Upper lobe of left lung (tissue), 6 donors: Measurements from ENCODE around the gene CBX3. TPM values are rescaled to one million over a fixed set of nuclear protein-coding genes. Genes with fewer than 3 reads are reported as not detected.

ENCODE experiments used
- ATAC-seq, 2 donors: fragments of 200-7000 bp; cut with Tn5 transposase; one replicate each; pipeline ENCODE4 v1.9.1; 2022; ENCODE audit warnings: mild to moderate bottlenecking in 2 of 2, moderate library complexity in 2 of 2; ENCODE audit not compliant: low FRiP score in 2 of 2
- DNase-seq, 2 donors: peaks; one replicate each; pipeline ENCODE4 v3.0.0-alpha.2; 2019 to 2020
- H3K27ac ChIP-seq, 4 donors: fragments of 200-600 bp; sonication (generic); one replicate each; pipeline ENCODE4 v1.5.1; 2016 to 2019
- H3K27me3 ChIP-seq, 4 donors: fragments of 200-600 bp; sonication (generic); one replicate each; pipeline ENCODE4 v1.5.1; 2017 to 2019
- H3K36me3 ChIP-seq, 4 donors: fragments of 200-600 bp; sonication (generic); one replicate each; pipeline ENCODE4 v1.5.1; 2016 to 2019
- H3K4me1 ChIP-seq, 4 donors: fragments of 200-600 bp; sonication (generic); one replicate each; pipeline ENCODE4 v1.5.1; 2018 to 2019
- H3K4me3 ChIP-seq, 4 donors: fragments of 200-600 bp; sonication (generic); one replicate each; pipeline ENCODE4 v1.5.1; 2017 to 2019; ENCODE audit warnings: mild to moderate bottlenecking in 2 of 4, moderate library complexity in 1 of 4
- H3K9me3 ChIP-seq, 4 donors: fragments of 200-600 bp; sonication (generic); one replicate each; pipeline ENCODE4 v1.5.1; 2018 to 2019
- EP300 ChIP-seq, 4 donors: sonication (generic); formaldehyde crosslinking; IDR thresholded peaks; one replicate each; pipeline ENCODE4 v1.5.1; 2017; ENCODE audit warnings: antibody characterized with exemption in 4 of 4, control low read depth in 2 of 4
- POLR2A ChIP-seq, 4 donors: fragments of 450-650 bp; IDR thresholded peaks; one replicate each; pipeline ENCODE4 v1.5.1; 2016 to 2017; ENCODE audit warnings: antibody characterized with exemption in 4 of 4, mild to moderate bottlenecking in 2 of 4
- POLR2AphosphoS5 ChIP-seq, 2 donors: sonication (generic); formaldehyde crosslinking; IDR thresholded peaks; one replicate each; pipeline ENCODE4 v1.5.1; 2017; ENCODE audit warnings: antibody characterized with exemption in 2 of 2
- WGBS, 2 donors: methylation state at CpG; one replicate each; pipeline ENCODE4 v1.1.5; 2017 to 2018; 5-methylcytosine and 5-hydroxymethylcytosine counted together
- total RNA-seq, 6 donors: library from RNA; depleted of rRNA in 4 of 6; stranded (reverse); fragments of >200 nt in 4 of 6; gene quantifications; one replicate each; pipeline versions ENCODE4 v1.1.0 to v1.2.1, GENCODE V29; 2016 to 2021
- TF ChIP-seq, protein P1 (sequence below), 6 experiments: fragments of 450-650 bp in 4 of 6; fragments of 200-600 bp in 2 of 6; sonication (generic) in 2 of 6; IDR thresholded peaks; one replicate each; pipeline ENCODE4 v1.5.1; 2016 to 2019; ENCODE audit warnings: antibody characterized with exemption in 6 of 6
- donor health status: DM: no; HTN: no; CAD: no; lungs with moderate emphysema.
- donor health status: DM: no; HTN: yes; CAD: no; lungs with severe emphysema.

CBX3 gene
- total RNA-seq, 6 donors from 2014 or later, result 59.0 to 116 (median 89.8) TPM

DNA sequence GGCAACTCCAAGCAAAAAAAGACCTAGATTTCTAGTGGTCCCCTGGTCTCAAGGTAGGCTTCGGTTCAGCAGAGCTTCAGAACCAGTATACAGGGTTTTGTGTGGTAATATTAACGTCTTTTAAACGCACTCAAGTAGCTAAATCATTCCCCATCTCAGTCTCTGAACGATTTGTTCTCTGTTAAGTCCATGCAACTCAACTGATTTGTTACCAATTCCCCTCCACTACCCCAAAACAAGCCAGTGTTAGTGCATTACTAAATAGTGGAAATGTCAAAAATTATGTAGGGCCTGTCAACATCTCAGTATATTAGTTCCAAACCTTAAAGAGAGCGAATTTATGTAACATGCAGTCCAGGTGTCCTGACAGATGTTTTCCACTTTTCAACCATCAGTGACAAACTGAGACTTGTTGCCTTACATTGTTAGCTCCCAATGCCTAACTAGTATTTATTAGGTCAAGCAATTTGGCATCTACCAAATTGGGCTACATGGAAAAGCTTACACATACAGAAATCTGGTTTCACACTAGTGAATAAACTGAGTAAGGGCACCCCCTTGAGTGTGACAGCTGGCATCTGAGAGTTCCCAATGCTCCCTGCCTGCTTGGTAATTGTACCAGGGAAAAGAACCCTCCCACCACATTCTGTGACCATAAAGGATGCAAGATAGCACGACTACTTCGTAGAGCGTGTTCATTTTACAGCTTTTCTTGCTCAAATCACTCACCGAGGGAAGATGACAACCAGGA is 13.2 kb upstream of the CBX3 start:
- ATAC-seq (no peak), DNase-seq (no peak)
- Histone ChIP-seq H3K4me3 (no peak overlapping the region), H3K9me3 (no peaks in the 10 kb centered on the region), H3K27ac (no peak overlapping the region), H3K27me3 (no peaks in the 10 kb centered on the region), H3K4me1 (peaks cover 14 to 35% (median 22%) of the 10 kb centered on the region in 4 donors), H3K36me3 (peaks cover 34 to 84% (median 50%) of the 10 kb centered on the region in 4 donors)
- no peak for TF ChIP-seq EP300 (IDR thresholded peaks at IDR 0.05)
- TF ChIP-seq POLR2AphosphoS5 (IDR thresholded peaks at IDR 0.05), result peak in 1 of 2 donors; percentile 12
- WGBS, 2 donors, result 91% methylated on average over 9 of the region's 9 CpGs

DNA sequence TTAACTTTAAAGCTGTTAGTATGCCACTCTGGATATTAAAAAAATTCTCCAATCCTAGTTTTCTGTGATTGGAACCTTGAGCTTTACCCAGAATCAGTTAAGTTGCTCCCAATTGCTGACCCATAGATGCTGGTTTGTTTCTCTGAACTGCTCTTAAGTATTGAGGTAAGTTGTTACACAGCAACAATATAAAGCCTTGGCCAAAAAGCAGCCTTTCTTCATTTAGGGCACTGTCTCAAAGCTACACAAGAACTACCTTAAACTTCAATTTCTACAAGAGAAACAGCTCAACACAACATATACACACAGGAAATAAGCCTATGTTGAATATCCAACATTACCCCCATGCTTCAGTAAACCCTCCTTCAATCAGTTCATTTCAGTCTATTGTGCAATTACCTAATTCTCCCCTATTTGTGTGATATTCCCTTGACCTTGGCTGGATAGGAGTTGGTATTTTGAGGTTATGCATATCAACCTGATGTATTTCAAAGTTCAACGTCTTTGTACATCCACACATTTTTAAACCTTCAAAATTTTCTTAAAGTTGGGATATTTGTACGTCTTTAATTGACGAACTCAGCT is 12.5 kb upstream of the CBX3 start:
- Histone ChIP-seq H3K4me1 (peaks cover 20 to 35% (median 29%) of the 10 kb centered on the region in 4 donors), H3K9me3 (no peaks in the 10 kb centered on the region), H3K27me3 (no peaks in the 10 kb centered on the region), H3K4me3 (no peak overlapping the region), H3K36me3 (peaks cover 40 to 88% (median 57%) of the 10 kb centered on the region in 4 donors), H3K27ac (no peak overlapping the region)
- TF ChIP-seq EP300 (IDR thresholded peaks at IDR 0.05) (no peak), POLR2AphosphoS5 (IDR thresholded peaks at IDR 0.05) (no peak), POLR2A (IDR thresholded peaks at IDR 0.05) (no peak)
- TF ChIP-seq, protein P1, sequence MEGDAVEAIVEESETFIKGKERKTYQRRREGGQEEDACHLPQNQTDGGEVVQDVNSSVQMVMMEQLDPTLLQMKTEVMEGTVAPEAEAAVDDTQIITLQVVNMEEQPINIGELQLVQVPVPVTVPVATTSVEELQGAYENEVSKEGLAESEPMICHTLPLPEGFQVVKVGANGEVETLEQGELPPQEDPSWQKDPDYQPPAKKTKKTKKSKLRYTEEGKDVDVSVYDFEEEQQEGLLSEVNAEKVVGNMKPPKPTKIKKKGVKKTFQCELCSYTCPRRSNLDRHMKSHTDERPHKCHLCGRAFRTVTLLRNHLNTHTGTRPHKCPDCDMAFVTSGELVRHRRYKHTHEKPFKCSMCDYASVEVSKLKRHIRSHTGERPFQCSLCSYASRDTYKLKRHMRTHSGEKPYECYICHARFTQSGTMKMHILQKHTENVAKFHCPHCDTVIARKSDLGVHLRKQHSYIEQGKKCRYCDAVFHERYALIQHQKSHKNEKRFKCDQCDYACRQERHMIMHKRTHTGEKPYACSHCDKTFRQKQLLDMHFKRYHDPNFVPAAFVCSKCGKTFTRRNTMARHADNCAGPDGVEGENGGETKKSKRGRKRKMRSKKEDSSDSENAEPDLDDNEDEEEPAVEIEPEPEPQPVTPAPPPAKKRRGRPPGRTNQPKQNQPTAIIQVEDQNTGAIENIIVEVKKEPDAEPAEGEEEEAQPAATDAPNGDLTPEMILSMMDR (IDR thresholded peaks at IDR 0.05), result no peak
- DNase-seq (no peak), ATAC-seq (no peak)
- WGBS, 2 donors, result 91 to 92% methylated on average over 3 of the region's 3 CpGs

DNA sequence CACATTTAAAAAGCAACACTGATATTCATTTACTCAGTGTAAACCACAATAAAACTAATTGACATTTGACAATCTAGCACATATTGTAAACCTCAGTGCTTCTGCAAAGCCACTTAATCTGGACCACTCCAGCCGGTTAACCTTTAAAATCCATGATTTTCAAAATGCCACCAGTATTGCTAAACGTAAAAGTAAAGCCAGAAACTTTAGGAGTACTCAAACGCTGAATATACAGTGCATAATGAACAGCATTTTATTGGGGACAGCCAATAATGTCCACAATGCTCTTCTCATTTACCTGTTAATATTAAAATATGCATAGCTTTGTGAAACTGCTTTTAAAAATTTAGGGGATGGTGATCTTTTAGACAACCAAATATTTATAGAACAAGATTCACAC is 11.8 kb upstream of the CBX3 start:
- Histone ChIP-seq H3K4me1 (peaks cover 27 to 42% (median 35%) of the 10 kb centered on the region in 4 donors), H3K4me3 (no peak overlapping the region), H3K27ac (no peak overlapping the region), H3K36me3 (peaks cover 47 to 88% (median 63%) of the 10 kb centered on the region in 4 donors), H3K27me3 (no peaks in the 10 kb centered on the region), H3K9me3 (no peaks in the 10 kb centered on the region)
- TF ChIP-seq POLR2AphosphoS5 (IDR thresholded peaks at IDR 0.05) (peak in 1 of 2 donors; percentile 9), POLR2A (IDR thresholded peaks at IDR 0.05) (no peak)
- ATAC-seq (no peak), DNase-seq (no peak)
- 76 to 88% methylated on average over 3 of the region's 3 CpGs for WGBS, 2 donors

DNA sequence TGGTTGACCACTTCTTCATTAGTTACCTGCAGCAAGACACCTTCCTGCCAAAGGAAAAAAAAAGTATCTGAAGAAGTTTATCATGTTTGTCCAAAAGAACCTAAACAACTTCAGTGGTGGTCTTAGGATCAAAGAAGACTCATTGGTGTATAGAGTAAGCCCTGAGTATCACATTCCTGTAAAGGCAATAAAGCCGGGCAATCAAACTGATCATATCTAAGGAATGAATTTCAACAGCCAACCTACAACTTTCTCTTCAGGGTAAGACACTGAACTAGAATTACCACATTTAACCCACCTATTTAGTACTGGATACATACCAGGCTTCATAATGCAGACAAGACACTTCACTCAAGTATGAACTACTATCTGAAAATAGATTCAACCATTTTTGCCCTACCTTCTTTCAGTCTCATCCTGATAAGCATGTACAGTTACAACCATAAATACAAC is 11.1 kb upstream of the CBX3 start:
- H3K36me3 ChIP-seq, result peaks cover 53 to 90% (median 64%) of the 10 kb centered on the region in 4 donors
- H3K9me3 ChIP-seq, result no peaks in the 10 kb centered on the region
- no peak for ATAC-seq
- no peak for DNase-seq
- 79 to 95% methylated on average over 1 of the region's 1 CpG for WGBS, 2 donors
- no peak overlapping the region for H3K27ac ChIP-seq
- H3K4me3 ChIP-seq, result no peak overlapping the region
- H3K27me3 ChIP-seq, result no peaks in the 10 kb centered on the region
- peaks cover 34 to 49% (median 43%) of the 10 kb centered on the region in 4 donors for H3K4me1 ChIP-seq
- no peak for TF ChIP-seq EP300 (IDR thresholded peaks at IDR 0.05)

DNA sequence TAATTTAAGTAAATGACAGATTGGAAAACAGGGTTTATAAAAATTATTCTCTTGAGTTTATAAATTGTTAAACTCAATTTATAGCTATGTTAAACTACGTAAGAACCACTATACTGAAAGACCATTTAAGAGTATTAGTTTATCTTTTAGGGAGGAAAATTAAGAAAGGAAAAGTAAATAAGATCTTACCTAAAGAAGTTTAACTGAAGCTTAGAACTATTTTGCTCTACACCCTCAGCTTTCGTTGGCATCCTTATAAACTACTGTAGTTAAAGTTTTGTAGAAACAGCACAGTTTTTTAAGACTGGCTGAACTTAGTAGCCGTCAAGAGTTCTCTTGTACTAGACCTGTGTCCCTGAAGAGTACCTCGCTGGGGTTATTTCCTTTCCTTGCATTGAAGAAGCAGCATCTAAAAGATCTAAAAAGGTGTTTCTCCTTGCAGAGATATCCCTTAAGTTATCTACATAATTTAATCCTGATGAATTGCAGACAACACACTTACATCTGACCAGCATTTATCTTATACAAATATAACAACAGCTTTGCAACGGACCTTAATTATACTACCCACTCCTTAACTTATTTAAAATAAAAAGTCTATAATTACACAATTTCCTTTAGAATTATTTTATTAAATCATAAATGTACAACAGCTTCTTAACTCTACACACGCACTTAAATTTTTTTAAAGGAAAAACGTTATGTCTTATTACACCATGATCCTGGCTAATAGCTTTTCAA is 10.1 kb upstream of the CBX3 start:
- peaks cover 41 to 59% (median 52%) of the 10 kb centered on the region in 4 donors for H3K4me1 ChIP-seq
- H3K4me3 ChIP-seq, result no peak overlapping the region
- DNase-seq (no peak), ATAC-seq (no peak)
- TF ChIP-seq EP300 (IDR thresholded peaks at IDR 0.05), result no peak
- no peak for TF ChIP-seq POLR2A (IDR thresholded peaks at IDR 0.05)
- TF ChIP-seq POLR2AphosphoS5 (IDR thresholded peaks at IDR 0.05), result no peak
- TF ChIP-seq, protein P1 (IDR thresholded peaks at IDR 0.05), result no peak
- H3K36me3 ChIP-seq, result peaks cover 63 to 100% (median 73%) of the 10 kb centered on the region in 4 donors
- H3K27ac ChIP-seq, result no peak overlapping the region
- H3K9me3 ChIP-seq, result no peaks in the 10 kb centered on the region
- WGBS, 2 donors, result 78 to 80% methylated on average over 7 of the region's 7 CpGs
- no peaks in the 10 kb centered on the region for H3K27me3 ChIP-seq

DNA sequence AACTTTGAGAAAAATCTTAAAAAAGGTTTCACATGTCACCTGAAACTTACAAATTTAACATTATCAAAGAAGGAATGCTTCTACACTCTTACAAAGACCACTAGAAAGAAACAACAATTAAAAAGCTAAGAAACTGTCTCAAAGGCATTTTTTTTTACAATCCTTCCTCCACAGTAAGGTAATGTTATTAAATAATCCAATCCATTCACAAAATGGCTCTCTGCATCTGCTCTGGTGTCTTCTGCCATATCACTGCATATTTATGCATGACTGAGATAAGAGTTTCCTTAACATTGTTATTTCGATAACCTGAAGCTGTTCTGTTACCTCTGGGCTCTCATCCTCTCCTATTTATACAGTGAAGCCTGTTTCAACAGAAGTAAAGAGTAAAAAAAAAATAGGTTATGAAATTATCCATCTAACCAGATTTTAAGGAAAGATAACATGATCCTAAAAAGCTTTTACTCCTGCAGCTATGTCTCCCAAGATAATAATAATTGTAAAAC is 9.5 kb upstream of the CBX3 start:
- 62 to 64% methylated on average over 1 of the region's 1 CpG for WGBS, 2 donors
- TF ChIP-seq POLR2A (IDR thresholded peaks at IDR 0.05), result no peak
- ATAC-seq (no peak), DNase-seq (no peak)
- Histone ChIP-seq H3K4me3 (no peak overlapping the region), H3K27ac (peak overlapping the region in 1 of 4 donors; percentile 4), H3K4me1 (peaks cover 47 to 65% (median 58%) of the 10 kb centered on the region in 4 donors), H3K36me3 (peaks cover 68 to 100% (median 77%) of the 10 kb centered on the region in 4 donors), H3K27me3 (no peaks in the 10 kb centered on the region), H3K9me3 (no peaks in the 10 kb centered on the region)
